ENCODE results near the gene SUPT5H. TPM values are rescaled to one million over a fixed set of nuclear protein-coding genes. Genes with fewer than 3 reads are reported as not detected.

SUPT5H gene
- total and polyA plus RNA-seq, 2 of the 13 experiments (the other 11 are each of a cell fraction or from before 2014, with no cell fraction given), result 48.2 to 51.7 TPM

- TF ChIP-seq TAF15 (IDR thresholded peaks at IDR 0.05; ENCODE audit: low read depth, low read length, poor library complexity, severe bottlenecking) (peak; percentile 57), HNRNPL (IDR thresholded peaks at IDR 0.05; ENCODE audit: low read depth, low read length) (0 out of 2 replicates have a peak, but pooled peaks have one; percentile 59), ZNF710 (CRISPR knock-in tag; IDR thresholded peaks at IDR 0.05; ENCODE audit: borderline replicate concordance) (peak; percentile 27; the same call in 1 of the 2 replicates), MAFG (CRISPR knock-in tag; IDR thresholded peaks at IDR 0.05) (no peak), CSRNP2 (CRISPR knock-in tag; conservative IDR thresholded peaks at IDR 0.05; ENCODE audit: low read depth) (peak; percentile 62; the same call in 1 of the 2 replicates), ZNF614 (CRISPR knock-in tag; IDR thresholded peaks at IDR 0.05; ENCODE audit: borderline replicate concordance) (peak; percentile 54; the same call in 1 of the 2 replicates), ZNF792 (CRISPR knock-in tag; IDR thresholded peaks at IDR 0.05) (peak; percentile 77; the same call in 1 of the 2 replicates), POLR2A (IDR thresholded peaks at IDR 0.05; ENCODE audit: insufficient read depth in 1 of 2, low read depth in 2 of 2, low read length in 2 of 2) (peak; percentile 98), ZNF136 (CRISPR knock-in tag; IDR thresholded peaks at IDR 0.05; ENCODE audit: low read depth) (0 out of 2 replicates have a peak, but pooled peaks have one; percentile 27), ZNF138 (CRISPR knock-in tag; IDR thresholded peaks at IDR 0.05; ENCODE audit: low read depth) (0 out of 2 replicates have a peak, but pooled peaks have one; percentile 70), ATF2 (CRISPR knock-in tag; IDR thresholded peaks at IDR 0.05) (peak; percentile 63; the same call in 1 of the 2 replicates), ARNT (IDR thresholded peaks at IDR 0.05) (no peak), HOXD1 (CRISPR knock-in tag; IDR thresholded peaks at IDR 0.05) (0 out of 2 replicates have a peak, but pooled peaks have one; percentile 46), MAFK (conservative IDR thresholded peaks at IDR 0.05 in 1 of 2, IDR thresholded peaks at IDR 0.05 in 1 of 2; ENCODE audit: low read length in 2 of 2) (no peak), ZNF605 (CRISPR knock-in tag; IDR thresholded peaks at IDR 0.05) (peak; percentile 92), ZNF704 (CRISPR knock-in tag; IDR thresholded peaks at IDR 0.05; ENCODE audit: borderline replicate concordance) (no peak), HDAC6 (IDR thresholded peaks at IDR 0.05; ENCODE audit: low read depth, low read length) (no peak), ZNF781 (CRISPR knock-in tag; IDR thresholded peaks at IDR 0.05; ENCODE audit: borderline replicate concordance, not compliant biosample characterization) (peak; percentile 91), KDM2A (CRISPR knock-in tag; IDR thresholded peaks at IDR 0.05; ENCODE audit: borderline replicate concordance, low read depth) (peak; percentile 88)
These were observed 9.7 kb upstream of the SUPT5H start, which contains the start of gene RPS16 (continued) for GRCh38 chr19:39435499-39436349.
